Astrocyte (in vitro differentiated cells and primary cell): ENCODE measurements around the gene BAHCC1. TPM values are rescaled to one million over a fixed set of nuclear protein-coding genes. Genes with fewer than 3 reads are reported as not detected.

Source experiments
- DNase-seq: peaks from one replicate; pipeline ENCODE4 v3.0.0-alpha.2; 2010; ENCODE audit warnings: low read depth
- FAIRE-seq: peaks from 2 replicates; lab custom pipeline; 2011; peaks lifted over from hg19 to GRCh38; lab: Jason Lieb, UNC
- H2AFZ ChIP-seq: 2 replicates; pipeline ENCODE4 v1.6.0; 2012; ENCODE audit warnings: low read depth, low read length, inconsistent platforms
- H3K27ac ChIP-seq: 2 replicates; pipeline ENCODE4 v1.5.1; 2011; ENCODE audit warnings: low read depth, low read length, inconsistent platforms
- H3K27me3 ChIP-seq: 2 replicates; pipeline ENCODE4 v1.6.0; 2011; ENCODE audit warnings: low read length, inconsistent platforms; ENCODE audit not compliant: insufficient read depth
- H3K36me3 ChIP-seq: 2 replicates; pipeline ENCODE4 v1.5.1; 2011; ENCODE audit warnings: low read length, inconsistent platforms; ENCODE audit not compliant: insufficient read depth
- H3K4me1 ChIP-seq: 2 replicates; pipeline ENCODE4 v1.5.1; 2011; ENCODE audit warnings: low read length, inconsistent platforms; ENCODE audit not compliant: insufficient read depth
- H3K4me2 ChIP-seq: 2 replicates; pipeline ENCODE4 v1.6.0; 2012; ENCODE audit warnings: low read length, inconsistent platforms
- H3K4me3 ChIP-seq: 2 replicates; pipeline ENCODE4 v1.5.1; 2011; ENCODE audit warnings: low read depth, mild to moderate bottlenecking, low read length, inconsistent platforms; ENCODE audit not compliant: insufficient read depth
- H3K79me2 ChIP-seq: 2 replicates; pipeline ENCODE4 v1.6.0; 2012; ENCODE audit warnings: mild to moderate bottlenecking, low read length, inconsistent platforms; ENCODE audit not compliant: insufficient read depth
- H3K9ac ChIP-seq: 2 replicates; pipeline ENCODE4 v1.6.0; 2012; ENCODE audit warnings: mild to moderate bottlenecking, low read length, inconsistent platforms
- H3K9me3 ChIP-seq: 2 replicates; pipeline ENCODE4 v1.5.1; 2012; ENCODE audit warnings: low read depth, mild to moderate bottlenecking, low read length, inconsistent platforms; ENCODE audit not compliant: insufficient read depth
- H4K20me1 ChIP-seq: 2 replicates; pipeline ENCODE4 v1.6.0; 2012; ENCODE audit warnings: low read length, inconsistent platforms; ENCODE audit not compliant: insufficient read depth
- H3K27ac Mint-ChIP-seq: one replicate; pipeline ENCODE4 v1.8.0; 2021; ENCODE audit warnings: mild to moderate bottlenecking, mixed read lengths; ENCODE audit not compliant: unreplicated experiment
- H3K27me3 Mint-ChIP-seq: one replicate; pipeline ENCODE4 v1.8.0; 2021; ENCODE audit warnings: low read depth, mixed read lengths; ENCODE audit not compliant: unreplicated experiment
- H3K36me3 Mint-ChIP-seq: one replicate; pipeline ENCODE4 v1.8.0; 2021; ENCODE audit warnings: low read depth, mixed read lengths; ENCODE audit not compliant: unreplicated experiment
- H3K4me1 Mint-ChIP-seq: one replicate; pipeline ENCODE4 v1.8.0; 2021; ENCODE audit warnings: low read depth, mixed read lengths; ENCODE audit not compliant: unreplicated experiment
- H3K4me3 Mint-ChIP-seq: one replicate; pipeline ENCODE4 v1.8.0; 2021; ENCODE audit warnings: mild to moderate bottlenecking, moderate library complexity, mixed read lengths; ENCODE audit not compliant: unreplicated experiment
- H3K9me3 Mint-ChIP-seq: one replicate; pipeline ENCODE4 v1.8.0; 2021; ENCODE audit warnings: mild to moderate bottlenecking, mixed read lengths; ENCODE audit not compliant: unreplicated experiment
- CTCF ChIP-seq: IDR thresholded peaks from 2 replicates; pipeline ENCODE4 v1.5.1; 2011; ENCODE audit warnings: low read depth, mild to moderate bottlenecking, inconsistent platforms, low read length, moderate library complexity; ENCODE audit not compliant: insufficient read depth
- EZH2 ChIP-seq: IDR thresholded peaks from 2 replicates; pipeline ENCODE4 v1.6.1; 2012; ENCODE audit warnings: mild to moderate bottlenecking, low read length, inconsistent platforms; ENCODE audit not compliant: insufficient read depth
- total RNA-seq: library from RNA; stranded (reverse); gene quantifications from 2 replicates; pipeline ENCODE4 v1.2.1, GENCODE V29; 2021

Gene BAHCC1
- total RNA-seq, 1 donor from 2014 or later = 18.5 TPM

GRCh38 chr17:81457401-81457800, 62.1 kb downstream of the BAHCC1 start:
- H3K9me3 ChIP-seq = no peaks in the 10 kb centered on the region
- Mint-ChIP-seq H3K27me3 (peaks cover 3% of the 10 kb centered on the region), H3K4me3 (no peak overlapping the region), H3K9me3 (no peaks in the 10 kb centered on the region), H3K4me1 (no peaks in the 10 kb centered on the region), H3K36me3 (peaks cover 2% of the 10 kb centered on the region), H3K27ac (no peak overlapping the region)
- H3K4me3 ChIP-seq = no peak overlapping the region
- H3K79me2 ChIP-seq = no peaks in the 10 kb centered on the region
- H2AFZ ChIP-seq = no peak overlapping the region
- FAIRE-seq (no peak), DNase-seq (no peak)
- no peak for TF ChIP-seq CTCF
- no peak for TF ChIP-seq EZH2
- H3K36me3 ChIP-seq = no peaks in the 10 kb centered on the region
- H3K9ac ChIP-seq = no peak overlapping the region
- no peaks in the 10 kb centered on the region for H3K27me3 ChIP-seq
- no peak overlapping the region for H3K4me2 ChIP-seq
- H3K27ac ChIP-seq = no peak overlapping the region
- H4K20me1 ChIP-seq = no peaks in the 10 kb centered on the region
- H3K4me1 ChIP-seq = peaks cover 12% of the 10 kb centered on the region

DNA sequence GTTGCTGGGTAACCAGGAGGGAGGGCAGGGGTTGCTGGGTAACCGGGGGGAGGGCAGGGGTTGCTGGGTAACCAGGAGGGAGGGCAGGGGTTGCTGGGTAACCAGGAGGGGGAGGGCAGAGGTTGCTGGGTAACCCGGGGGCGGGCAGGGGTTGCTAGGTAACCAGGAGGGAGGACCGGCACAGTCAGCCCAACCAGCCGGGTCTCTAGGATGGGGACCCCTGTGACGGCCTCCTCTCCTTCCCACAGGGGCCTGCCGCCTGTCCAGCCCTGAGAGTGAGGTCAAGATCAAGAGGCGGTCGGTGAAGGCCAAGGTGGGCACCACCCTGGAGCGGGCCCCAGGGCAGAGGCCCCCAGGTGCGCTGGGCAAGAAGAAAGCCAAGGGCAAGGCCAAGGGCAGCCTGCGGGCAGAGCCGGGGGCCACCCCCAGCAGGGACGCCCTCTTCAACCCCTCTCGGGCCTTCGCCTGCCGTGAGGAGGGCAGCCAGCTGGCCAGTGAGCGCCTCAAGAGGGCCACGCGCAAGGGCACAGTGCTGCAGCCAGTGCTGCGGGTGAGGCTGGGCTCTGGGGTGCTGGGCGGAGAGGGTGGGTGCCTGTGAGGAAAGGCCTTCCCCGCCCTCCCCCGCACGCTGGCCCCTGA, 62.8 kb downstream of the BAHCC1 start:
- Histone ChIP-seq H3K4me2 (no peak overlapping the region), H3K9ac (no peak overlapping the region), H4K20me1 (no peaks in the 10 kb centered on the region), H2AFZ (no peak overlapping the region), H3K36me3 (no peaks in the 10 kb centered on the region), H3K27ac (no peak overlapping the region), H3K27me3 (no peaks in the 10 kb centered on the region), H3K79me2 (no peaks in the 10 kb centered on the region), H3K4me3 (no peak overlapping the region), H3K4me1 (peaks cover 12% of the 10 kb centered on the region), H3K9me3 (no peaks in the 10 kb centered on the region)
- Mint-ChIP-seq H3K27ac (no peak overlapping the region), H3K9me3 (no peaks in the 10 kb centered on the region), H3K27me3 (peaks cover 3% of the 10 kb centered on the region), H3K4me3 (no peak overlapping the region), H3K4me1 (no peaks in the 10 kb centered on the region), H3K36me3 (peaks cover 2% of the 10 kb centered on the region)
- FAIRE-seq (no peak), DNase-seq (no peak)
- TF ChIP-seq CTCF (no peak), EZH2 (no peak)

DNA sequence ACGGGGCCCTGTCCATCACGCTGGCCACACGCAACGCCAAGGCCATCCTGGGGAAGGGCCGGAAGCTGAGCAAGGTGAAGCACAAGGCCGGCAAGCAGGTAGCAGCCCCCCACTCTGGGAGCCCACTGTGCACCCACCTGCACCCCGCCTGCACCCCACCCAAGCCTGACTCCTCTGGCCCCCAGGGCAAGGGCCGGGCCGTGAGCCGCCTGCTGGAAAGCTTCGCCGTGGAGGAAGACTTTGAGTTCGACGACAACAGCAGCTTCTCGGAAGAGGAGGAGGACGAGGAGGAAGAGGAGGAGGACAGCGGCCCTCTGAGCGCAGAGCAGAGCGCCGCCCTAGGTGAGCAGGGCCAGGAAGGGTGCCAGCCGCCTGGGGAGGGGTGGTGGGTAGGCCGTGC, 63.4 kb downstream of the BAHCC1 start:
- DNase-seq = no peak
- Mint-ChIP-seq H3K27ac (no peak overlapping the region), H3K9me3 (no peaks in the 10 kb centered on the region), H3K36me3 (peaks cover 1% of the 10 kb centered on the region), H3K27me3 (no peaks in the 10 kb centered on the region), H3K4me1 (no peaks in the 10 kb centered on the region), H3K4me3 (no peak overlapping the region)
- Histone ChIP-seq H3K27ac (no peak overlapping the region), H3K27me3 (no peaks in the 10 kb centered on the region), H3K9ac (no peak overlapping the region), H4K20me1 (no peaks in the 10 kb centered on the region), H3K9me3 (no peaks in the 10 kb centered on the region), H3K4me1 (peaks cover 12% of the 10 kb centered on the region), H3K36me3 (no peaks in the 10 kb centered on the region), H3K79me2 (no peaks in the 10 kb centered on the region), H3K4me2 (no peak overlapping the region), H3K4me3 (no peak overlapping the region), H2AFZ (no peak overlapping the region)
- TF ChIP-seq CTCF (no peak), EZH2 (no peak)
- FAIRE-seq = no peak
